ENCODE data around the gene CCDC154. TPM values are rescaled to one million over a fixed set of nuclear protein-coding genes. Genes with fewer than 3 reads are reported as not detected.
A peak's percentile ranks its signal among the peaks of the same experiment; 100 is the strongest.

Gene CCDC154
- total RNA-seq, 1 donor from 2014 or later: 0.34 TPM

DNA sequence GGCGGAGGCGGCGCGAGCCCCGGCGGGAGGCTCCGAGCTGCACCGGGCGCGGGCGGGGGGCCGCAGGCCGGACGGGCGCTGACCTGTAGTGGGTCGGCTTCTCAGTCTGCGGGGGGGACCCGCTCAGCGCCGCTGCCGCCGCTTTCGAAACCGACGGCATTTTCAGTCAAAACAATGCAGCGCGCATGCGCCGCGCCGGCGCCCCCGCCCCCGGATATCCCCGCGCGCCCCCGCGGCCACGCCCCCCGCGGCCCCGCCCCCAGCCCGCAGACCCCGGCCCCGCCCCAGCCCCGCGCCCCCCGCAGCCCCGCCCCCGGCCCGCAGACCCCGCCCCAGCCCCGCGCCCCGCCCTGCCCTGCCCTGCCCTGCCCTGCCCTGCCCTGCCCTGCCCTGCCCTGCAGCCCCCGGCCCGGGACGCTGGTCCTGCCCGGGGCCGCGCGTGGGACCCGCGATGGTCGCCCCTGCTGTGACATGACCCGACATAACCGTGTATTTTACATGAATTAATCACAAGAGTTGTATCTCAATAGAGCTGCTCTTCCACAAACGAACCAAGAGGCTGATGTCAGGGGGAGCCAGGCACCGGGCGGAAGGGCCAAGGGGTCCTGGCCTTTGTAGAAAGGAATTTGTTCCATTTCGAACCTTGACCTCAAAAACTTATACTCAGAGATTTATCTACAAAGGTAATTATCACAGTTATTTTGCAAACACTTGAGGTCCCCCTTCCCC lies 29.7 kb downstream of the CCDC154 start, which contains the start of gene UNKL:
Gene UNKL, minus strand, starts transcription at position 173 of the 729 bp plus-strand sequence. Its CDS starts 13 bp downstream, at position 160.
- DNase-seq: peak; percentile 72

DNA sequence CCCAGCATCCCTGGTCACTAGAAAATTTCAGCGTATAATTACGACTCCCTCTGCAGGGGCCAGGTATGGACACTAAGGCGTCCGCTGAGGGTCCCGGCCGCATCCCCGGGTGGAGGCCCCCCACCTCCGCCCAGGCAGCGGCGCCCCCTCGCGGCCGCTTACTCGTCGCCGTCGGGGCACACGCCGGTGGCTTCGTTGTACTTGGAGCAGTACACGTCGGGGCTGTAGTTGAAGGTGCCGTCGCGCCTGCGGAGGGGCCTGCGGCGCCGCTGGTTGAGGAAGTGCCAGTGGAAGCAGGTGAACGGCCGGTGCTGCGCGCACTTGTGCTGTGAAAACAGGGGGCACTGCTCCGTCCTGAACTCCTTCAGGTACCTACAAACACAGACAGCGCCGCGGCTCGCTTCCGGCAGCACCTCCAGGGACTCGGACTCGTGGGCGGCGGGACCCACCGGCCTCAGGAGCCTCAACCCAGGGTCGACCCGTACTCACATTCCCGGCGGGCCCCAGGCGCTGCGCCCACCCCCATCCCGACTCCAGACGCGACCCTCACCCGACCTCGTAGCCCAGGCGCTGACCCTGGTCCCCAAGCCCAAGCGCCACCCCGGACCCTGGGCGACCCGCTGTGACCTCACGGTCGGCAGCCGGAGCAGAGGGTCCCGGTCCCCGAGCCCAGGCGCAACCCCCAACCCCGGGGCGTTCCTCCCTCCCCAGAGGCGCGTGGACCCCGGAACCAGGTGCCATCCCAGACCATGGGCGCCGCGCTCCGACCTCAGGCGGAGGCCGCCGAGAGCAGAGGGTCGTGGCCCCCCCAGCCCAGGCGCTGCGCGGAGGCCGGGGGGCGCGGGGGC lies 30.4 kb downstream of the CCDC154 start:
- peak; percentile 74 for DNase-seq

GRCh38 chr16:1412847-1413246 lies 31.5 kb downstream of the CCDC154 start:
- DNase-seq: no peak

DNA sequence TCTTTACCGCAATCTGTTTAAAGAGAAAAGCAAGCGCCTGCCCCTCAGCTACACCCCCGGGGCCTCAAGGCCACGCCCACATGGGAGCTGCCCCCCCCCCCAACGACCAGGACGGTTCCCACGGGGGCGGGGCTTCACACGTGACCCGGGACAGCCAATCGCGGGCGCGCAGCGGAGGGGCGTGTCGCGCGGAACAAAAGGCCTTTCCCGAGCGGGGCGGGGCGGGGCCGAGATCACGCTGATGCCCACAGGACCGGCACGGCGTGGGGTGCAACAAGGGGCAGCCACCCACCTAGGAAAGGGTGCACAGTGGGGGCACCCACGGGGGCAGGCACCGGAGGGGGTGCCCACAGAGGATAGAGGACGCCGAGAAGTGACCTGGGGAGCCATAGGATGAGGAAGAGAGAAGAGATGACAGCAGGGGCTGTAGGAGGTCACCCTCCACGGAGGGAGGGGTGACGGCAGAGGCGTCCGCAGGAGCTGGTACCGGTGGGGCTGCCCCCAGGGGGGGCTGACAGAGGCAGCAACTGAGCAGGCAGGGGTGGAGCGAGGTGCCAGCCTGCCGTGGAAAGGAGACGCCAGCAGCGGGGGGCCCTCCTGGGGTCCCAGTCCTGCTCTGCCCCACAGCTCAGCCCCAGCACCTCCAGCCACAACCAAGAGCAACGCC lies 36.1 kb downstream of the CCDC154 start:
- peak; percentile 95 for DNase-seq

DNA sequence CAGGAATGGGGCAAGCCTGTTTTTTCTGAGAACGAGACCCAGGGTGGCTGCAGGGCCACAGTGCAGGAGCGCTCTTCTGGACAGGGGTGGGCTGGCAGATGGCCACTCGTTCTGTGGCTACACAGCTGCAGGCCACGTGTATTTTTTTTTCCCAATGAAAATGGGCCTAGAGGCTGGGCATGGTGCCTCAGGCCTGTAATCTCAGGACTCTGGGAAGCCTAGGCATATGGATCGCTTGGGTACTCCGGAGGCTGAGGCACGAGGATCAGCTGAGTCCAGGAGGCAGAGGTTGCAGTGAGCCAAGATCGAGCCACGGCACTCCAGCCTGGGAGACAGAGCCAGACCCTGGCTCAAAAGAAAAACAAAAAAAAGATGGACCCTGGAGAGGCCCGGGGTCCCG lies 36.6 kb downstream of the CCDC154 start:
- DNase-seq: peak; percentile 7

DNA sequence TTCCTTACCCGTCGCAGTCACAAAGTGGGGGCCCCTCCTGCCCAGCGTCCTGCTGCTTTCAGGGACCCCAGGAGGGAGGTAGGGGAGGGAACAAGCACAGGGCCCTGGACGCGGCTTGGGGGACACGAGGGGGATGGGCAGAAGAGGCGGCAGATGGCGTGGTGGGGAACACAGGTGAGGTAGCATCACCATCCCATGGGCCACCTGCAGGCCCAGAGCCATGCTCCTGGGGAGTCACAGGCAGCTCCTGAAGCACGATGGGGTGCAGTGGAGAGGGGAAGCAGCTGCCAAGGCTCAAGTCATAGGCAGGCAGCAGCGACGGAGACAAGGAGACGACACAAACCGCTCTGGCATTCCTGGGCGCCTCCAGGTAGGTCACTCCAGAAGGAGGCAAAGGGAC lies 40.6 kb downstream of the CCDC154 start:
- no peak for DNase-seq

DNA sequence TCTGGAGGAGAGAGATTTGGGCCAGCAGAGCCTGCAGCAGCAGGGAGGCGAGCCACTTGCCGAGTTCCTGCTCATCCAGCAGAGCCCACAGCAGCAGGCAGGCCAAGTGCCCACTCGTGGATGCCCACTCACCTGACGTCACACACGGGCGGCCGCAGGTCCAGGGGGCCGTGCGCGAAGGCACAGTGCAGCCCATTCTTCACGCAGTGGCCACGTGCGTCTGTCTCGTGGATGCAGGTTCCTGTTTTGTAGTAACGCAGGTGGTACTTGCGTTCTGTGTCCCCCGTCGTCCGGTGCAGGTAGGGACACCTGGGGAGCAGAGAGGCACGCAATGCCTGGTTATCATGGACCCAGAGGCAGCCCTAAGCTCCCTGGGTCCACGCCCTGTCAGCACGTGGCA lies 41.3 kb downstream of the CCDC154 start:
- DNase-seq: no peak

DNA sequence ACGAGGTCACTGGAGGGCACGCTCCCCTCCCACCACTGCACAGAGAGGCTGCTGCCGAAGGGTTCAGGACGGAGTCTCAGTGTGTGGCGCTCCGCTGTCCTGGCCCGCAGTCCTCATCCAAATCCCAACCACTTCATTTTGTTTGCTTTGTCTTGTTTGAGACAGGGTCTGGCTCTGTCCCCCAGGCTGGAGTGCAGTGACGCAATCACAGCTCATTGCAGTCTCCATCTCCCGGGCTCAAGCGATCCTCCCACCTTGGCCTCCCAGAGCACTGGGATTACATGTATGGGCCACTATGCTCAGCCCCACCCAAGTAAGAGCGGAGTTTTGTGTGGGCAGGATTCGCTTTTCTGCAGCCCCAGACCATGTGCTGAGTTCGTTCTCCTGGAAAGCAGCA lies 42.6 kb downstream of the CCDC154 start:
- no peak for DNase-seq

DNA sequence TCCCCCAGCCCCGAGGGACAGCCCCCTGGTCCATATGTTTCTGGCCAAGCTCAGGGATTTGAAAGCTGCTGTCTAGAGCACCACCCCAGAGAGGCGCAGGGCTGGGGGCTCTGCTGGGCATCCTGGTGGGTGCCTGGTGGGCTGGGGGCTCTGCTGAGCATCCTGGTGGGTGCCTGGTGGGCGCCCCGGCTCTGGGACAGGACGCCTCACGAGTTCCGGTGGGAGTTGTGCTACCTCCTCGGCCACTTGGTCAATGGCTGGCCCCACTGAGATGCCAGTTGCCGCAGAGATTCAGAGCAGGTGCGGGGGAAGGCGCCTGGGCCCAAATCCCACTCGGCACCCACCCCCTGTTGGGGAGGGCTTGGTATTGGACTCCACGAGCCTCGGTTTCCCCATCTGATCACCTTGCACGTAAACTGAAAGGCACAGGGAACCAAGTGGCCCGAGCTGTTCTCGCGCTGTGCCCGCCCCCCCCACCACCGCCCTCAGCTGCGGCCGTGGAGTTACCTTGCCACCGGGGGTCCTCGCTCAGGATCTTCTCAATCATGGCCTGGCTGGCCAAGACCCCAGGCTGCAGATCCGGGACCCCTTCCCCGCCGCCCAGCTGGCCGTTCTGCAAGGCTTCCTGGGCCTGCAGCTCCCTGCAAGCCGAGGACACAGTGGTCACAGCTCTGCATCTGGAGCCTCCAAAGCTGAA lies 43.1 kb downstream of the CCDC154 start:
- no peak for DNase-seq

- DNase-seq: no peak
Measured at GRCh38 chr16:1398826-1399581, 45.4 kb downstream of the CCDC154 start.

DNA sequence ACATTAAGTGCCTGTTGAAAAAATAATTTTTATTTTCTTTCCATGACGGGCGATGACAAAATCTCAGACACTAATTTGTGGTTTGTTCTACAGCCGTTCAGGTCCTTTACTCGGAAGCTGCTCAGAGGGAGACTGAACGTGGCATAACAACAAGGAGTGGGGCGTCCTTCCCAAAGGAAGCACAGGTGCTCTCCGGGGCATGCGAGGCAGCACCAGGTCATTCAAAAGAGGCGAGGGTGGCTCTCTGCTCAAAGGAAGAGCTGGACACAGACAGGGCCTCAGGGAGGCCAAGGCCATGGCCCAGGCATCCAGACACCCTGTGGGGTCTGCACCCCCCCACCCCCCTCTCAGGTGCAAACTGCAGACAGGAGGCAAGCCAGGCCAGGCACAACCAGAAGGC lies 46.0 kb downstream of the CCDC154 start:
- no peak for DNase-seq

GRCh38 chr16:1397779-1398178 lies 46.6 kb downstream of the CCDC154 start:
- no peak for DNase-seq

GRCh38 chr16:1395444-1396031 lies 48.8 kb downstream of the CCDC154 start:
- no peak for DNase-seq

- DNase-seq: no peak
Measured at GRCh38 chr16:1394367-1394951, 49.9 kb downstream of the CCDC154 start.

DNA sequence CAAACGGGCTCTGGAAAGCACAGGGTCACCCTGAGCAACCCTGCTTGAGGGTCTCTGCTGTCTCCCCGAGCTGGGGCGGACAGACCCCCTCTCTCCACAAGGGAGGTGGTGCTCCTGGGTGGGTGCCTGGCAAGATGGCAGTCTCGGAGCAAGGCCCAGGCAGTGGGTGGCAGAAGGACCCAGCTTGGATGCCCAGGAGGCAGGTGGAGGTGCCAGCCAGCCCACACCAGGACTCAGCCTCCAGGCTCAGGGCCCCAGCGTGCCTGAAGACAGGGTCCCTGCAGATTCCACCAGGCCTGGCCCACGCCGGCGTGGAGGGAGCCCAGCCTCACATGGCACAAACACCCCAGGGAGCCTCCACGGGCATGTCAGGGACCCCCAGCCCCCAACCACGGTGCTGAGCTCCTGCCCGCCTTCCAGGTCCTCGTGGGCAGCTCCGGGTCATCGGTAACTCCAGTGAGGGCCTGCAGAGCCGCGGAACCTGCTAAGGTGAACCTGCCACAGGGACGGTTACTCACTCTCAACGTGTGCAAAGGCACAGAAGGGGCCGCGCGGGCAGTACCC lies 50.7 kb downstream of the CCDC154 start:
- no peak for DNase-seq

DNA sequence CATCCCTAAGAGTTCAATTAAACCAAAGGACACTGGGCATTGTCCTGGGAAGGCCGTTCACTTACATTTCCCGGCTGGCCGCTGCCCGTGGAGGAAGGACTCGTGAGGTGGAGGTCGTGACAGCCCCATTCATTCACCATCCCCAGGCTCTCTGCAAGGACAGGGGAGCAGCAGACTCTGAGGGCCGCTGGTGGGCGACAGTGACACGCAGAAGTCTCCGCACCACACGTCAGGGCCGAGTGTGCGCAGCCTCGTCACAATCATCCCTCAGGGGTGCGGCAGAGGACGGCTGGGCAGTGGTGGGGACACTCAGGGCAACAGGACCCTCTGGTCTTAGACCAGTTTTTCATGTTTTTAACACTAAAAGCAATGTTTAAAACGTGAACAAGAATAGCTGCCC lies 51.5 kb downstream of the CCDC154 start:
- DNase-seq: no peak

DNA sequence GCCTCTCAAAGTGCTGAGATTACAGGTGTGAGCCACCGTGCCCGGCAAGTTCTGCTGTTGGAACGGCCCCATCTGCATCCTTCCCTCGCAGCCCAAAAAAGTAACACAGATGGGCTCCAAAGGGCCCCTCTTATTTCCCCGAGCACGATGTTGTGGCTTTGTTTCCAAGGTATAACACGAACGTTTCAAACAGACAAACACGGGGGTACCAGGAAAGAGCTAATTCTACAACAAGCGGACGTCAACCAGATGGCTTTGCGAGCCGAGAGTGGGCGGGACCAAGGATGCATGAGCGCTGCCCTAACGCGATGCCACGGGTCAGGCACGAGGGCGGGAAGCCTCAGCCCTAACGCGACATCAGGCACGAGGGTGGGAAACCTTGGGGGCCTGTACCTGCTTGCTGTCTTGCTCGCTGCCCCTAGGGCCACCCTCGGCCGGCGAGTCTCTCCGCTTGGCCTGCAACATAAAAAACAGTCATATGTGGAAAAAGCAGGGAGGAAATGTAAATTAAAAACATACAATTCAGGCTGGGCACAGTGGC lies 54.0 kb downstream of the CCDC154 start:
- DNase-seq: no peak

DNA sequence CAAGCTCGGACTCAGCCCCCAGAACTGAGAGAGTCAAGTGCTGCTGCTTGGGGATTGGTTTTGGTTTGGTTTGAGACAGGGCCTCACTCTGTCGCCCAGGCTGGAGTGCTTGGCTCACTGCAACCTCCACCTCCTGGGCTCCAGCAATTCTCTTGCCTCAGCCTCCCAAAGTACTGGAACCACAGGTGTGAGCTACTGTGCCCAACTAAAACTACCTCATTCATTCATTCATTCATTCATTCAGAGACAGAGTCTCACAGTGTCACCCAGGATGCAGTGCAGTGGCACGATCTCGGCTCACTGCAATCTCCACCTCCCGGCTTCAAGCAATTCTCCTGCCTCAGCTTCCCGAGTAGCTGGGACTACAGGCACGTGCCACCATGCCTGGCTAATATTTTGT lies 54.6 kb downstream of the CCDC154 start:
- DNase-seq: no peak

- DNase-seq: no peak
Measured at GRCh38 chr16:1387331-1387730, 57.0 kb downstream of the CCDC154 start.

DNA sequence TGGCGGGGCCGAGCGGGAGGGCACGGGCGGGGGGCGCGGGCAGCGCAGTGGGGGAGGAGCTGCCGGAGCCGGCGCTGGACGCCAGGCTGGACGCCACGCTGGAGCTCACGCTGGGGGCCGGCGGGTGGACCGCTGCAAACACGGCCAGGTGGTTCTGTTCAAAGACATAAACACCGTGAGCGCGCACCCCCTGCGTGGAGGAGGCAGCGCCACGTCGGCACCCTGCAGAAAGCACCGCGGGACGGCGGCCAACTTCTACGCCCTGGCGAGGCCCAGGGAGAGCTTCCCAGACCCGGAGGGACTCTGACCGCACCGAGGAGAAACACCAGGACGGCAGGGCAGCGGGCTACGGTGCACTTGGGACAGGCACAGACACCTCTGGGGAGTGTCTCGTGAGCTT lies 59.1 kb downstream of the CCDC154 start:
- DNase-seq: no peak
